HG03378 (cell line): ENCODE results near the gene CAMK2D.

Experiments
- ATAC-seq: cut with Tn5 transposase; IDR thresholded peaks from one replicate; pipeline ENCODE4 v1.9.1; 2021; ENCODE audit warnings: mild to moderate bottlenecking, moderate library complexity; ENCODE audit not compliant: unreplicated experiment

The CAMK2D gene

GRCh38 chr4:113497154-113497884 lies 264.2 kb downstream of the CAMK2D start:
- ATAC-seq: no peak

- ATAC-seq: no peak
These were observed 264.8 kb downstream of the CAMK2D start for GRCh38 chr4:113496698-113497097.

- no peak for ATAC-seq
These were observed 265.7 kb downstream of the CAMK2D start for GRCh38 chr4:113495790-113496189.

GRCh38 chr4:113483131-113483530 lies 278.4 kb downstream of the CAMK2D start:
- no peak for ATAC-seq

GRCh38 chr4:113482325-113482724 lies 279.2 kb downstream of the CAMK2D start:
- no peak for ATAC-seq

GRCh38 chr4:113481820-113482219 lies 279.7 kb downstream of the CAMK2D start:
- no peak for ATAC-seq

- no peak for ATAC-seq
These were observed 281.4 kb downstream of the CAMK2D start for GRCh38 chr4:113480109-113480508.

- ATAC-seq: no peak
These were observed 283.5 kb downstream of the CAMK2D start for GRCh38 chr4:113478032-113478431.

GRCh38 chr4:113476800-113477199 lies 284.7 kb downstream of the CAMK2D start:
- no peak for ATAC-seq

GRCh38 chr4:113474017-113474416 lies 287.5 kb downstream of the CAMK2D start:
- ATAC-seq: no peak

- no peak for ATAC-seq
These were observed 288.7 kb downstream of the CAMK2D start for GRCh38 chr4:113472864-113473263.

GRCh38 chr4:113471146-113471860 lies 290.2 kb downstream of the CAMK2D start:
- ATAC-seq: no peak

GRCh38 chr4:113469926-113470325 lies 291.6 kb downstream of the CAMK2D start:
- no peak for ATAC-seq

GRCh38 chr4:113469023-113469390 lies 292.5 kb downstream of the CAMK2D start:
- no peak for ATAC-seq

- ATAC-seq: no peak
These were observed 293.1 kb downstream of the CAMK2D start for GRCh38 chr4:113468165-113469022.

- ATAC-seq: no peak
These were observed 294.0 kb downstream of the CAMK2D start for GRCh38 chr4:113467581-113467980.

- no peak for ATAC-seq
These were observed 299.3 kb downstream of the CAMK2D start for GRCh38 chr4:113462286-113462685.

- no peak for ATAC-seq
These were observed 300.3 kb downstream of the CAMK2D start for GRCh38 chr4:113461281-113461680.

GRCh38 chr4:113457886-113458285 lies 303.7 kb downstream of the CAMK2D start:
- no peak for ATAC-seq

- ATAC-seq: no peak
These were observed 304.4 kb downstream of the CAMK2D start for GRCh38 chr4:113457121-113457520.

- ATAC-seq: no peak
These were observed 306.5 kb downstream of the CAMK2D start for GRCh38 chr4:113455061-113455460.
